HepG2 (cell line): ENCODE measurements around the gene ERMARD. TPM values are rescaled to one million over a fixed set of nuclear protein-coding genes. Genes with fewer than 3 reads are reported as not detected.

Experiments
- ADNP ChIP-seq: sonication (generic); formaldehyde crosslinking; IDR thresholded peaks from 2 replicates; pipeline ENCODE4 v1.4.0; 2020; ENCODE audit warnings: missing genetic modification reagents
- CERS6 ChIP-seq: sonication (generic); formaldehyde crosslinking; IDR thresholded peaks from 2 replicates; pipeline ENCODE4 v1.5.0; 2020; ENCODE audit warnings: missing genetic modification reagents
- DZIP1 ChIP-seq: sonication (generic); formaldehyde crosslinking; IDR thresholded peaks from 2 replicates; pipeline ENCODE4 v1.5.0; 2020; ENCODE audit warnings: mild to moderate bottlenecking, missing genetic modification reagents
- EED ChIP-seq: sonication (generic); formaldehyde crosslinking; IDR thresholded peaks from 2 replicates; pipeline ENCODE4 v1.5.0; 2020; ENCODE audit warnings: mild to moderate bottlenecking, missing genetic modification reagents
- FOSL2 ChIP-seq: sonication (generic); formaldehyde crosslinking; IDR thresholded peaks from 2 replicates; pipeline ENCODE4 v1.4.0; 2020; ENCODE audit warnings: missing genetic modification reagents
- KIAA2018 ChIP-seq: sonication (generic); formaldehyde crosslinking; IDR thresholded peaks from 2 replicates; pipeline ENCODE4 v1.5.0; 2020; ENCODE audit warnings: mild to moderate bottlenecking, missing genetic modification reagents, borderline replicate concordance
- KLF16 ChIP-seq, 2 experiments: sonication (generic) in 1 of 2; formaldehyde crosslinking in 1 of 2; IDR thresholded peaks; 2 replicates each; pipeline versions ENCODE4 v1.6.1 to v1.8.0; 2016 to 2023; ENCODE audit warnings: missing genetic modification reagents in 2 of 2, missing compliant biosample characterization in 1 of 2
- TAF1 ChIP-seq: sonication (generic); formaldehyde crosslinking; IDR thresholded peaks from 2 replicates; pipeline ENCODE4 v1.4.0; 2020; ENCODE audit warnings: missing genetic modification reagents
- TIGD3 ChIP-seq: sonication (generic); formaldehyde crosslinking; IDR thresholded peaks from 2 replicates; pipeline ENCODE4 v1.5.1; 2020; ENCODE audit warnings: mild to moderate bottlenecking, missing genetic modification reagents, borderline replicate concordance
- ZC3H13 ChIP-seq: sonication (generic); formaldehyde crosslinking; IDR thresholded peaks from 2 replicates; pipeline ENCODE4 v1.8.1; 2023; ENCODE audit warnings: mild to moderate bottlenecking, missing genetic modification reagents, moderate library complexity
- ZFAT ChIP-seq: sonication (generic); formaldehyde crosslinking; conservative IDR thresholded peaks from 2 replicates; pipeline ENCODE4 v1.8.1; 2023; ENCODE audit warnings: missing genetic modification reagents, inconsistent platforms
- ZMAT5 ChIP-seq: sonication (generic); formaldehyde crosslinking; IDR thresholded peaks from 2 replicates; pipeline ENCODE4 v1.5.0; 2020; ENCODE audit warnings: mild to moderate bottlenecking, low read depth, missing genetic modification reagents, borderline replicate concordance
- ZNF350 ChIP-seq: sonication (generic); formaldehyde crosslinking; IDR thresholded peaks from 2 replicates; pipeline ENCODE4 v1.4.0; 2020; ENCODE audit warnings: mild to moderate bottlenecking, low read depth, missing genetic modification reagents, borderline replicate concordance
- ZNF570 ChIP-seq: sonication (generic); formaldehyde crosslinking; IDR thresholded peaks from 2 replicates; pipeline ENCODE4 v1.4.0; 2020; ENCODE audit warnings: mild to moderate bottlenecking, missing genetic modification reagents, borderline replicate concordance
- polyA plus RNA-seq, 8 experiments: library from polyadenylated mRNA; depleted of rRNA in 3 of 8; stranded (reverse) in 7 of 8; unstranded in 1 of 8; fragments of >200 nt; fragmentation: Illumina TruSeq in 4 of 8; extraction: Trizol in 4 of 8; gene quantifications; 2 replicates each; pipeline versions ENCODE4 v1.2.1 to v1.2.3, GENCODE V29; 2011 to 2016; ENCODE audit warnings: low read depth in 4 of 8, missing spikeins in 1 of 8, mixed read lengths in 1 of 8; ENCODE audit not compliant: insufficient read depth in 1 of 8
- total RNA-seq, 5 experiments: library from RNA; depleted of rRNA; stranded (reverse); fragments of >200 nt; fragmentation: Illumina TruSeq; extraction: Trizol; gene quantifications; 2 replicates each; pipeline ENCODE4 v1.2.3, GENCODE V29; 2016; ENCODE audit warnings: low read depth in 1 of 5

ERMARD gene
- total and polyA plus RNA-seq, 2 of the 13 experiments (the other 11 are each of a cell fraction or from before 2014, with no cell fraction given): 8.8 to 10.7 TPM

GRCh38 chr6:169800668-169801395 lies 49.4 kb downstream of the ERMARD start (continued):
- TF ChIP-seq KIAA2018 (CRISPR knock-in tag): no peak
- TF ChIP-seq ZC3H13 (CRISPR knock-in tag): no peak
- peak; percentile 71; the same call in 1 of the 2 replicates for TF ChIP-seq TAF1 (CRISPR knock-in tag)
- TF ChIP-seq DZIP1 (CRISPR knock-in tag): peak; percentile 96
- no peak for TF ChIP-seq TIGD3
- TF ChIP-seq KLF16 (CRISPR knock-in tag; IDR thresholded peaks at IDR 0.05): peak; percentile 43 to 69; a peak in 2 of 4 replicates
- TF ChIP-seq FOSL2 (CRISPR knock-in tag): peak; percentile 96
- TF ChIP-seq ZFAT (CRISPR knock-in tag): no peak
- 0 out of 2 replicates have a peak, but pooled peaks have one; percentile 19 for TF ChIP-seq ADNP (CRISPR knock-in tag)
- TF ChIP-seq ZNF570 (CRISPR knock-in tag): peak; percentile 63; the same call in 1 of the 2 replicates
- peak; percentile 90; the same call in 1 of the 2 replicates for TF ChIP-seq ZNF350 (CRISPR knock-in tag)
- TF ChIP-seq ZMAT5: no peak
- TF ChIP-seq CERS6: no peak
- 0 out of 2 replicates have a peak, but pooled peaks have one; percentile 44 for TF ChIP-seq EED (CRISPR knock-in tag)
